GM23248 (cell line): ENCODE measurements around the gene CDH22.

Experiments used
- EZH2 ChIP-seq: fragments of 200-600 bp; sonication (generic); IDR thresholded peaks from 2 replicates; pipeline ENCODE4 v1.6.1; 2018; ENCODE audit warnings: antibody characterized with exemption, mild to moderate bottlenecking; ENCODE audit not compliant: insufficient read depth, poor library complexity, severe bottlenecking
- EZH2phosphoT487 ChIP-seq: fragments of 200-600 bp; sonication (generic); IDR thresholded peaks from 2 replicates; pipeline ENCODE4 v1.6.1; 2018; ENCODE audit warnings: antibody characterized with exemption, moderate library complexity, mild to moderate bottlenecking, low read depth; ENCODE audit not compliant: insufficient read depth

DNA sequence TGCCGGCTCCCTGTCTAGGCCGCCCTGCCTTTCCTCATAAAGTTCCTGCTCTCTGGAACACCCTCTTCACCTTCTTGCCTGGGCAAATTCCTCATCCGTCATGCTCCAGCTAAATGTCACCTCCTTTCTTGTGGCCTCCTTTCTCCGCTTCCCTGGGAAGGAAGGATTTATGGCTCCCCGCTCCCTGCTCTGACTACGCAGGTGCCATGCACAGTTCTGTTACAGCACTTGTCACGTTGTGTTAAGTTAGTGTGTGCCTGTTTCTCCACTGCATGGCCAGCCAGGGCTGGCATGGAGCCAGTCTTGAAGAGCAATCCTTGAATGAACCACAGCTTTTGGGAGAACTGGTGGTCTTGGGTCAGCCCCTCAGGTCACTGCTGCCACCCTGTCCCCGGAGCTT, 128.4 kb downstream of the CDH22 start:
- TF ChIP-seq EZH2phosphoT487, result no peak
- TF ChIP-seq EZH2, result no peak
